ENCODE measurements around the gene BDH1.
A peak's percentile ranks its signal among the peaks of the same experiment; 100 is the strongest.

BDH1 gene

GRCh38 chr3:197466586-197467399 is 89.0 kb downstream of the BDH1 start (continued):
- TF ChIP-seq PATZ1 (CRISPR knock-in tag; IDR thresholded peaks at IDR 0.05; ENCODE audit: borderline replicate concordance), result no peak

- 0 out of 2 replicates have a peak, but pooled peaks have one; percentile 3 for TF ChIP-seq CSRNP3 (CRISPR knock-in tag; IDR thresholded peaks at IDR 0.05)
- 0 out of 2 replicates have a peak, but pooled peaks have one; percentile 12 for TF ChIP-seq CREB5 (CRISPR knock-in tag; IDR thresholded peaks at IDR 0.05; ENCODE audit: low read depth)
- no peak for TF ChIP-seq RARB (CRISPR knock-in tag; IDR thresholded peaks at IDR 0.05)
- peak; percentile 2; the same call in 1 of the 3 replicates for ATAC-seq
Observed at GRCh38 chr3:197465996-197466549, 89.7 kb downstream of the BDH1 start.

- TF ChIP-seq ESRRG (CRISPR knock-in tag; IDR thresholded peaks at IDR 0.05), result no peak
- no peak for TF ChIP-seq TSHZ2 (CRISPR knock-in tag; IDR thresholded peaks at IDR 0.05)
- TF ChIP-seq PATZ1 (CRISPR knock-in tag; IDR thresholded peaks at IDR 0.05; ENCODE audit: borderline replicate concordance), result no peak
- no peak for ATAC-seq
Observed at GRCh38 chr3:197465197-197465995, 90.4 kb downstream of the BDH1 start.

- no peak for TF ChIP-seq ZFP30 (CRISPR knock-in tag; IDR thresholded peaks at IDR 0.05)
- TF ChIP-seq ZC3H10 (CRISPR knock-in tag; IDR thresholded peaks at IDR 0.05), result no peak
- TF ChIP-seq ISL1 (CRISPR knock-in tag; IDR thresholded peaks at IDR 0.05), result no peak
- no peak for TF ChIP-seq CSDC2 (CRISPR knock-in tag; IDR thresholded peaks at IDR 0.05)
- TF ChIP-seq ZNF70 (CRISPR knock-in tag; IDR thresholded peaks at IDR 0.05), result no peak
- TF ChIP-seq POU6F1 (CRISPR knock-in tag; IDR thresholded peaks at IDR 0.05; ENCODE audit: borderline replicate concordance, low read depth), result no peak
- TF ChIP-seq ZNF565 (CRISPR knock-in tag; conservative IDR thresholded peaks at IDR 0.05; ENCODE audit: low read depth), result no peak
- no peak for TF ChIP-seq OSR1 (CRISPR knock-in tag; IDR thresholded peaks at IDR 0.05)
- no peak for TF ChIP-seq TSHZ2 (CRISPR knock-in tag; IDR thresholded peaks at IDR 0.05)
- no peak for TF ChIP-seq CREB5 (CRISPR knock-in tag; IDR thresholded peaks at IDR 0.05; ENCODE audit: low read depth)
- no peak for TF ChIP-seq ESRRG (CRISPR knock-in tag; IDR thresholded peaks at IDR 0.05)
- no peak for TF ChIP-seq BACH2 (CRISPR knock-in tag; IDR thresholded peaks at IDR 0.05; ENCODE audit: borderline replicate concordance)
- no peak for ATAC-seq
Observed at GRCh38 chr3:197464794-197465193, 91.0 kb downstream of the BDH1 start.
